HEK293 (cell line): ENCODE measurements around the gene SRPRB.

Source experiments
- CTCF ChIA-PET: fragments of 350-600 bp; formaldehyde crosslinking; extraction: SDS; loops from one replicate; lab custom pipeline; 2021; ENCODE audit warnings: antibody characterized with exemption; lab: Yijun Ruan, JAX
- POLR2A ChIA-PET: fragments of 300-600 bp; formaldehyde crosslinking; extraction: SDS; loops from one replicate; lab custom pipeline; 2020; ENCODE audit warnings: antibody characterized with exemption, inconsistent platforms; lab: Yijun Ruan, JAX
- H3K27ac ChIP-seq: fragments of 200-500 bp; sonication (Bioruptor generic); 2 replicates; pipeline ENCODE4 v1.5.1; 2014; ENCODE audit warnings: low read depth, low read length, control low read depth, inconsistent platforms; ENCODE audit errors: extremely low read depth
- H3K36me3 ChIP-seq, 2 experiments: fragments of 200-500 bp in 1 of 2; sonication (Bioruptor generic) in 1 of 2; 1 replicate in 1 of 2; 2 replicates in 1 of 2; pipeline ENCODE4 v1.5.1; 2014 to 2017; ENCODE audit warnings: inconsistent platforms in 2 of 2, low read length in 2 of 2; ENCODE audit not compliant: control insufficient read depth in 2 of 2, insufficient read depth in 1 of 2
- H3K4me1 ChIP-seq: fragments of 200-500 bp; sonication (Bioruptor generic); 2 replicates; pipeline ENCODE4 v1.5.1; 2014; ENCODE audit warnings: mild to moderate bottlenecking, low read length, inconsistent platforms; ENCODE audit not compliant: control insufficient read depth, insufficient read depth
- H3K4me3 ChIP-seq: 2 replicates; pipeline ENCODE4 v1.5.1; 2011; ENCODE audit warnings: low read depth, mild to moderate bottlenecking, control low read depth, low read length, moderate library complexity
- H3K9me3 ChIP-seq: fragments of 200-500 bp; sonication (Bioruptor generic); 2 replicates; pipeline ENCODE4 v1.5.1; 2014; ENCODE audit warnings: low read depth, low read length, inconsistent platforms; ENCODE audit not compliant: control insufficient read depth, insufficient read depth
- IKZF3 ChIP-seq: fragments of 450-650 bp; IDR thresholded peaks from 2 replicates; pipeline ENCODE4 v1.5.0; 2018; ENCODE audit warnings: missing biosample characterization, mild to moderate bottlenecking, missing genetic modification characterization, moderate library complexity
- SETDB1 ChIP-seq: IDR thresholded peaks from one replicate; pipeline ENCODE4 v1.6.1; 2017; ENCODE audit warnings: mild to moderate bottlenecking, low read length, moderate library complexity, mixed read lengths; ENCODE audit not compliant: insufficient read length
- ZBTB26 ChIP-seq: fragments of 450-650 bp; formaldehyde crosslinking; optimal IDR thresholded peaks from 2 replicates; pipeline ENCODE3; 2016; ENCODE audit warnings: missing biosample characterization, mild to moderate bottlenecking, missing genetic modification characterization
- ZBTB8A ChIP-seq: fragments of 450-650 bp; formaldehyde crosslinking; IDR thresholded peaks from 2 replicates; pipeline ENCODE4 v1.5.1; 2016; ENCODE audit warnings: missing biosample characterization, missing genetic modification characterization
- ZNF169 ChIP-seq: fragments of 450-650 bp; formaldehyde crosslinking; IDR thresholded peaks from 2 replicates; pipeline ENCODE4 v1.5.1; 2016; ENCODE audit warnings: missing biosample characterization, missing genetic modification characterization
- ZNF18 ChIP-seq: fragments of 450-650 bp; formaldehyde crosslinking; IDR thresholded peaks from 2 replicates; pipeline ENCODE4 v1.5.1; 2016; ENCODE audit warnings: missing biosample characterization, missing genetic modification characterization
- ZNF416 ChIP-seq: fragments of 450-650 bp; formaldehyde crosslinking; IDR thresholded peaks from 2 replicates; pipeline ENCODE4 v1.5.1; 2016; ENCODE audit warnings: missing biosample characterization, missing genetic modification characterization
- ZNF426 ChIP-seq: fragments of 450-650 bp; formaldehyde crosslinking; IDR thresholded peaks from 2 replicates; pipeline ENCODE4 v1.5.1; 2017; ENCODE audit warnings: missing biosample characterization, missing genetic modification characterization, mild to moderate bottlenecking, inconsistent platforms, moderate library complexity
- ZNF514 ChIP-seq: fragments of 450-650 bp; formaldehyde crosslinking; IDR thresholded peaks from 2 replicates; pipeline ENCODE4 v1.5.1; 2016; ENCODE audit warnings: missing biosample characterization, missing genetic modification characterization
- ZNF624 ChIP-seq: fragments of 450-650 bp; formaldehyde crosslinking; IDR thresholded peaks from 2 replicates; pipeline ENCODE4 v1.5.1; 2017; ENCODE audit warnings: missing biosample characterization, missing genetic modification characterization
- ZNF639 ChIP-seq: fragments of 450-650 bp; formaldehyde crosslinking; IDR thresholded peaks from 2 replicates; pipeline ENCODE4 v1.5.1; 2016; ENCODE audit warnings: missing biosample characterization, missing genetic modification characterization
- ZNF645 ChIP-seq: fragments of 450-650 bp; formaldehyde crosslinking; IDR thresholded peaks from 2 replicates; pipeline ENCODE4; 2016; ENCODE audit warnings: missing biosample characterization, missing genetic modification characterization
- ZNF701 ChIP-seq: fragments of 450-650 bp; formaldehyde crosslinking; IDR thresholded peaks from 2 replicates; pipeline ENCODE4 v1.5.1; 2016; ENCODE audit warnings: missing biosample characterization, missing genetic modification characterization
- TF ChIP-seq, protein P1 (sequence below): fragments of 450-650 bp; formaldehyde crosslinking; IDR thresholded peaks from 2 replicates; pipeline ENCODE4 v1.5.1; 2016; ENCODE audit warnings: missing biosample characterization, missing genetic modification characterization, borderline replicate concordance

Gene SRPRB

GRCh38 chr3:133761605-133762484 is 43.8 kb upstream of the SRPRB start:
- no peaks in the 10 kb centered on the region for H3K9me3 ChIP-seq
- no peaks in the 10 kb centered on the region for H3K36me3 ChIP-seq
- no peak overlapping the region for H3K27ac ChIP-seq
- H3K4me1 ChIP-seq: no peaks in the 10 kb centered on the region
- TF ChIP-seq IKZF3 (tag by site-specific recombination) (no peak), SETDB1 (no peak), ZNF426 (tag by site-specific recombination) (no peak), ZNF514 (tag by site-specific recombination) (no peak), ZBTB26 (tag by site-specific recombination) (no peak), ZNF416 (tag by site-specific recombination) (no peak), ZBTB8A (tag by site-specific recombination) (no peak), ZNF639 (tag by site-specific recombination) (no peak), ZNF169 (no peak), ZNF18 (tag by site-specific recombination) (no peak), ZNF701 (tag by site-specific recombination) (no peak), ZNF645 (tag by site-specific recombination) (no peak), ZNF624 (tag by site-specific recombination) (no peak)
- TF ChIP-seq, protein P1, sequence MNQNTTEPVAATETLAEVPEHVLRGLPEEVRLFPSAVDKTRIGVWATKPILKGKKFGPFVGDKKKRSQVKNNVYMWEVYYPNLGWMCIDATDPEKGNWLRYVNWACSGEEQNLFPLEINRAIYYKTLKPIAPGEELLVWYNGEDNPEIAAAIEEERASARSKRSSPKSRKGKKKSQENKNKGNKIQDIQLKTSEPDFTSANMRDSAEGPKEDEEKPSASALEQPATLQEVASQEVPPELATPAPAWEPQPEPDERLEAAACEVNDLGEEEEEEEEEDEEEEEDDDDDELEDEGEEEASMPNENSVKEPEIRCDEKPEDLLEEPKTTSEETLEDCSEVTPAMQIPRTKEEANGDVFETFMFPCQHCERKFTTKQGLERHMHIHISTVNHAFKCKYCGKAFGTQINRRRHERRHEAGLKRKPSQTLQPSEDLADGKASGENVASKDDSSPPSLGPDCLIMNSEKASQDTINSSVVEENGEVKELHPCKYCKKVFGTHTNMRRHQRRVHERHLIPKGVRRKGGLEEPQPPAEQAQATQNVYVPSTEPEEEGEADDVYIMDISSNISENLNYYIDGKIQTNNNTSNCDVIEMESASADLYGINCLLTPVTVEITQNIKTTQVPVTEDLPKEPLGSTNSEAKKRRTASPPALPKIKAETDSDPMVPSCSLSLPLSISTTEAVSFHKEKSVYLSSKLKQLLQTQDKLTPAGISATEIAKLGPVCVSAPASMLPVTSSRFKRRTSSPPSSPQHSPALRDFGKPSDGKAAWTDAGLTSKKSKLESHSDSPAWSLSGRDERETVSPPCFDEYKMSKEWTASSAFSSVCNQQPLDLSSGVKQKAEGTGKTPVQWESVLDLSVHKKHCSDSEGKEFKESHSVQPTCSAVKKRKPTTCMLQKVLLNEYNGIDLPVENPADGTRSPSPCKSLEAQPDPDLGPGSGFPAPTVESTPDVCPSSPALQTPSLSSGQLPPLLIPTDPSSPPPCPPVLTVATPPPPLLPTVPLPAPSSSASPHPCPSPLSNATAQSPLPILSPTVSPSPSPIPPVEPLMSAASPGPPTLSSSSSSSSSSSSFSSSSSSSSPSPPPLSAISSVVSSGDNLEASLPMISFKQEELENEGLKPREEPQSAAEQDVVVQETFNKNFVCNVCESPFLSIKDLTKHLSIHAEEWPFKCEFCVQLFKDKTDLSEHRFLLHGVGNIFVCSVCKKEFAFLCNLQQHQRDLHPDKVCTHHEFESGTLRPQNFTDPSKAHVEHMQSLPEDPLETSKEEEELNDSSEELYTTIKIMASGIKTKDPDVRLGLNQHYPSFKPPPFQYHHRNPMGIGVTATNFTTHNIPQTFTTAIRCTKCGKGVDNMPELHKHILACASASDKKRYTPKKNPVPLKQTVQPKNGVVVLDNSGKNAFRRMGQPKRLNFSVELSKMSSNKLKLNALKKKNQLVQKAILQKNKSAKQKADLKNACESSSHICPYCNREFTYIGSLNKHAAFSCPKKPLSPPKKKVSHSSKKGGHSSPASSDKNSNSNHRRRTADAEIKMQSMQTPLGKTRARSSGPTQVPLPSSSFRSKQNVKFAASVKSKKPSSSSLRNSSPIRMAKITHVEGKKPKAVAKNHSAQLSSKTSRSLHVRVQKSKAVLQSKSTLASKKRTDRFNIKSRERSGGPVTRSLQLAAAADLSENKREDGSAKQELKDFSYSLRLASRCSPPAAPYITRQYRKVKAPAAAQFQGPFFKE (tag by site-specific recombination): no peak
- ChIA-PET CTCF (no interaction called here), POLR2A (no interaction called here)
- H3K4me3 ChIP-seq: no peak overlapping the region
